IPS-20b (cell line): ENCODE results near the gene CLNK.

Experiments
- H3K27ac ChIP-seq: one replicate; pipeline ENCODE4 v1.5.1; 2013; ENCODE audit warnings: low read length
- H3K27me3 ChIP-seq: 2 replicates; pipeline ENCODE4 v1.6.1; 2013; ENCODE audit warnings: mild to moderate bottlenecking, low read length, inconsistent platforms; ENCODE audit not compliant: insufficient read depth
- H3K36me3 ChIP-seq: 2 replicates; pipeline ENCODE4 v1.6.1; 2013; ENCODE audit warnings: low read depth, mild to moderate bottlenecking, inconsistent platforms, low read length, moderate library complexity; ENCODE audit not compliant: insufficient read depth
- H3K4me1 ChIP-seq: 2 replicates; pipeline ENCODE4 v1.6.1; 2013; ENCODE audit warnings: mild to moderate bottlenecking, control low read depth, inconsistent platforms, low read length, moderate library complexity; ENCODE audit not compliant: insufficient read depth
- H3K4me3 ChIP-seq: 2 replicates; pipeline ENCODE4 v1.5.1; 2013; ENCODE audit warnings: mild to moderate bottlenecking, low read length, inconsistent platforms
- H3K9ac ChIP-seq: 2 replicates; pipeline ENCODE4 v1.6.1; 2013; ENCODE audit warnings: low read depth, mild to moderate bottlenecking, inconsistent platforms, low read length, moderate library complexity
- H3K9me3 ChIP-seq: 2 replicates; pipeline ENCODE4 v1.6.1; 2013; ENCODE audit warnings: mild to moderate bottlenecking, low read depth, low read length, inconsistent platforms; ENCODE audit not compliant: insufficient read depth

The CLNK gene

GRCh38 chr4:10441512-10441911 lies 243.1 kb downstream of the CLNK start:
- H3K4me1 ChIP-seq = peaks cover 4% of the 10 kb centered on the region; the same call in 1 of the 2 replicates
- H3K36me3 ChIP-seq = peaks cover 27% of the 10 kb centered on the region
- H3K27me3 ChIP-seq = no peaks in the 10 kb centered on the region
- H3K9ac ChIP-seq = no peak overlapping the region
- peaks cover 7% of the 10 kb centered on the region for H3K9me3 ChIP-seq
- H3K4me3 ChIP-seq = no peak overlapping the region
- H3K27ac ChIP-seq = no peak overlapping the region

- Histone ChIP-seq H3K4me3 (no peak overlapping the region), H3K36me3 (peaks cover 2% of the 10 kb centered on the region), H3K9me3 (no peaks in the 10 kb centered on the region; the same call in 1 of the 2 replicates), H3K9ac (no peak overlapping the region), H3K27ac (no peak overlapping the region), H3K27me3 (no peaks in the 10 kb centered on the region), H3K4me1 (peaks cover 4% of the 10 kb centered on the region; the same call in 1 of the 2 replicates)
Observed at GRCh38 chr4:10438924-10439323, 245.6 kb downstream of the CLNK start.

- H3K4me1 ChIP-seq = peaks cover 4% of the 10 kb centered on the region; the same call in 1 of the 2 replicates
- no peaks in the 10 kb centered on the region for H3K36me3 ChIP-seq
- no peak overlapping the region for H3K4me3 ChIP-seq
- no peak overlapping the region for H3K27ac ChIP-seq
- H3K9me3 ChIP-seq = no peaks in the 10 kb centered on the region
- H3K27me3 ChIP-seq = no peaks in the 10 kb centered on the region
- no peak overlapping the region for H3K9ac ChIP-seq
Observed at GRCh38 chr4:10437735-10438134, 246.8 kb downstream of the CLNK start.
